ENCODE data around the gene KCNK18.

DNA sequence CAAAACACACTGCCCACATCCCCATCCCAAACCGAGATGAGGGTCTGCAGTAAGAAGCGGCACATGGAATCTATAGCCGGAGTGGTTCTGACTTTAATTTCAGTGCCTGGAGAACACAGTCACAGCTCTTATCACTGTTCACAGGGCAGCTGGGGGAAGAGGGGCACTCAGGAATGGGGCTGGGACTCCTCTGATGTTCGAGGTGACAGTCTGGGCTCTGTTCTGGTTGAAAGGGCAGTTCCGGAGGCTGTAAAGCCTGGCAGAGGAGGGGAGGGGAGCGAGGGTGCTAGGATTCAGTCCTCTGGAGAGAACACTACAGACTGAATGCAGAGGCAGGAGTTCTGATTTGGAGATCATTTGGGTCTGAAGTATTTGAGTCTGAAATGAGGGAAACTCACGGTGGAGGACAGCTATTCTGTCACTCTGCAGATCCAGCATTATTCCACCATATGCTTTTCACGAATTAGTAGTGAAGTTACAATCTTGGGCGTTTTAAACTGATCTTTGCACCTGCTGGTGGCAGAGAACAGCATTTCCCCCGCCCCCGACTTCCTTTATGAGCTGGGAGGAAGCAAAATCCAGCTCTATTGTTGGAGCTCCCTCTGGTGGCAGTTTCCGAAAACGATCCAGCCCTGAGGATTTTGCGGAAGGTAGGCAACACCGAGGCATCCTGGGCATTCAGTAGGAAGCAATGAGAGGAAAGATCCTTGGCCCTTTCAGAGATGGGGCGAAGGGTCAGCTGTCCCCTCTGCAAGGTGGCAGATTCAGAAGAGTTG lies 22.7 kb upstream of the KCNK18 start:
- TF ChIP-seq REST (IDR thresholded peaks at IDR 0.05; ENCODE audit: insufficient read depth in 1 of 2, low read depth in 2 of 2, low read length in 2 of 2) (no peak), POLR2AphosphoS5 (IDR thresholded peaks at IDR 0.05; ENCODE audit: low read depth, low read length) (no peak), TAF1 (IDR thresholded peaks at IDR 0.05; ENCODE audit: borderline replicate concordance, insufficient read depth, low read length) (no peak), FOXP2 (optimal IDR thresholded peaks at IDR 0.05; ENCODE audit: borderline replicate concordance, extremely low read depth, extremely low read length, insufficient read depth) (no peak), SIN3A (IDR thresholded peaks at IDR 0.05; ENCODE audit: borderline replicate concordance, insufficient read depth, low read length) (no peak)
